Right lung (tissue), 10 donors: ENCODE measurements around the gene RPP25L. TPM values are rescaled to one million over a fixed set of nuclear protein-coding genes. Genes with fewer than 3 reads are reported as not detected.
A peak's percentile ranks its signal among the peaks of the same experiment; 100 is the strongest.

Experiments
- DNase-seq, 2 donors: peaks; one replicate each; pipeline ENCODE4 v3.0.0-alpha.2; 2013
- long read RNA-seq, 8 donors: transcript quantifications; one replicate each; lab custom pipeline, GENCODE V29; 2026
- polyA plus RNA-seq, 5 donors: library from polyadenylated mRNA; unstranded; fragments of 120-200 nt; gene quantifications; one replicate each; pipeline versions ENCODE4 v1.2.1 to v1.2.3, GENCODE V29; 2013; ENCODE audit warnings: inconsistent platforms in 1 of 5, low replicate concordance in 1 of 5; ENCODE audit not compliant: insufficient read length in 5 of 5, insufficient read depth in 1 of 5

Gene RPP25L
- polyA plus RNA-seq, result 10 to 100 TPM; 18.4 to 26.2 (median 20.2) TPM
- long read RNA-seq, donor 1, transcript RPP25L-201 (2 exons, 1,092 nt), result minor isoform, 5 of 33 reads
- long read RNA-seq, donor 1, transcript RPP25L-202 (2 exons, 888 nt), result major isoform, 28 of 33 reads
- long read RNA-seq, donor 1, partial matches to known transcripts, result 0 of 33 reads
- long read RNA-seq, donor 1, other reads (novel, unspliced or antisense), result 0 of 33 reads
- long read RNA-seq, donor 2, partial matches to known transcripts, result 0 of 6 reads
- long read RNA-seq, donor 2, other reads (novel, unspliced or antisense), result 0 of 6 reads
- long read RNA-seq, donor 3, transcript RPP25L-202 (2 exons, 888 nt), result major isoform, 18 of 22 reads
- long read RNA-seq, donor 3, partial matches to known transcripts, result 0 of 22 reads
- long read RNA-seq, donor 3, other reads (novel, unspliced or antisense), result 0 of 22 reads
- long read RNA-seq, donor 4, transcript RPP25L-202 (2 exons, 888 nt), result major isoform, 8 of 11 reads
- long read RNA-seq, donor 4, partial matches to known transcripts, result 0 of 11 reads
- long read RNA-seq, donor 4, other reads (novel, unspliced or antisense), result 0 of 11 reads
- long read RNA-seq, donor 5, transcript RPP25L-202 (2 exons, 888 nt), result major isoform, 16 of 43 reads
- long read RNA-seq, donor 5, partial matches to known transcripts, result 25 of 43 reads
- long read RNA-seq, donor 5, other reads (novel, unspliced or antisense), result 0 of 43 reads
- long read RNA-seq, donor 6, transcript RPP25L-202 (2 exons, 888 nt), result major isoform, 25 of 33 reads
- long read RNA-seq, donor 6, transcript RPP25L-201 (2 exons, 1,092 nt), result minor isoform, 8 of 33 reads
- long read RNA-seq, donor 6, partial matches to known transcripts, result 0 of 33 reads
- long read RNA-seq, donor 6, other reads (novel, unspliced or antisense), result 0 of 33 reads
- long read RNA-seq, donor 7, transcript RPP25L-202 (2 exons, 888 nt), result major isoform, 9 of 22 reads
- long read RNA-seq, donor 7, partial matches to known transcripts, result 11 of 22 reads
- long read RNA-seq, donor 7, other reads (novel, unspliced or antisense), result 0 of 22 reads
- long read RNA-seq, donor 8, transcript RPP25L-202 (2 exons, 888 nt), result major isoform, 7 of 12 reads
- long read RNA-seq, donor 8, partial matches to known transcripts, result 5 of 12 reads
- long read RNA-seq, donor 8, other reads (novel, unspliced or antisense), result 0 of 12 reads

GRCh38 chr9:34611811-34612787 is at the start of gene RPP25L:
Gene RPP25L (minus strand): TSS chr9:34612097. CDS start chr9:34611296, 801 bp downstream.
- peak; percentile 89 to 90 for DNase-seq

- DNase-seq, result no peak
Measured at GRCh38 chr9:34659592-34660253, 47.8 kb upstream of the RPP25L start.

GRCh38 chr9:34658461-34658860 is 46.6 kb upstream of the RPP25L start:
- DNase-seq, result no peak

GRCh38 chr9:34656992-34657391 is 45.1 kb upstream of the RPP25L start:
- no peak for DNase-seq

GRCh38 chr9:34655394-34655793 is 43.5 kb upstream of the RPP25L start:
- no peak for DNase-seq

GRCh38 chr9:34654323-34655051 is 42.6 kb upstream of the RPP25L start:
- DNase-seq, result peak; percentile 82 to 85

- peak; percentile 69 for DNase-seq
Measured at GRCh38 chr9:34653151-34654072, 41.5 kb upstream of the RPP25L start.

GRCh38 chr9:34652602-34653000 is 40.7 kb upstream of the RPP25L start:
- no peak for DNase-seq

GRCh38 chr9:34651876-34652601 is 40.1 kb upstream of the RPP25L start, which contains the start of gene IL11RA:
Gene IL11RA (plus strand): TSS chr9:34652185. CDS start chr9:34655218, 3,033 bp downstream.
- peak; percentile 83 to 85 for DNase-seq

- no peak for DNase-seq
Measured at GRCh38 chr9:34651321-34651720, 39.4 kb upstream of the RPP25L start.

GRCh38 chr9:34650816-34651215 is 38.9 kb upstream of the RPP25L start:
- DNase-seq, result no peak

GRCh38 chr9:34648673-34649072 is 36.8 kb upstream of the RPP25L start:
- no peak for DNase-seq

GRCh38 chr9:34647651-34648050 is 35.8 kb upstream of the RPP25L start:
- DNase-seq, result no peak

- no peak for DNase-seq
Measured at GRCh38 chr9:34647084-34647403, 35.1 kb upstream of the RPP25L start.

GRCh38 chr9:34646211-34647083 is 34.5 kb upstream of the RPP25L start, which contains the start of gene GALT:
Gene GALT (plus strand): TSS chr9:34646675. CDS start chr9:34646705, 30 bp downstream.
- peak; percentile 87 for DNase-seq

GRCh38 chr9:34644766-34645314 is 32.9 kb upstream of the RPP25L start:
- no peak for DNase-seq
